Activated CD4-positive, alpha-beta memory T cell treated with anti-CD3 and anti-CD28 coated beads for 36 hours (primary cell): Measurements from ENCODE around the gene VEZT. TPM values are rescaled to one million over a fixed set of nuclear protein-coding genes. Genes with fewer than 3 reads are reported as not detected.

ENCODE experiments used
- CTCF ChIA-PET: fragments of 350-600 bp; sonication (Branson Sonifier 250); formaldehyde crosslinking; loops from one replicate; lab custom pipeline; 2021; ENCODE audit warnings: antibody characterized with exemption, inconsistent platforms; lab: Charles Lee
- POLR2A ChIA-PET: fragments of 350-600 bp; sonication (Branson Sonifier 250); formaldehyde crosslinking; loops from one replicate; lab custom pipeline; 2021; ENCODE audit warnings: antibody characterized with exemption; lab: Charles Lee
- DNase-seq: peaks from one replicate; pipeline ENCODE4 v3.0.0-alpha.2; 2020
- H3K27ac Mint-ChIP-seq: one replicate; pipeline ENCODE4 v1.8.0; 2021; ENCODE audit warnings: mixed read lengths
- H3K27me3 Mint-ChIP-seq: one replicate; pipeline ENCODE4 v1.8.0; 2021; ENCODE audit warnings: mixed read lengths
- H3K36me3 Mint-ChIP-seq: one replicate; pipeline ENCODE4 v1.8.0; 2021; ENCODE audit warnings: mixed read lengths
- H3K4me1 Mint-ChIP-seq: one replicate; pipeline ENCODE4 v1.8.0; 2021; ENCODE audit warnings: low read depth, mixed read lengths
- H3K4me3 Mint-ChIP-seq: one replicate; pipeline ENCODE4 v1.8.0; 2021; ENCODE audit warnings: mild to moderate bottlenecking, mixed read lengths
- H3K9me3 Mint-ChIP-seq: one replicate; pipeline ENCODE4 v1.8.0; 2021; ENCODE audit warnings: mixed read lengths
- intact Hi-C: fragments of 100-400 bp; cut with micrococcal nuclease; formaldehyde crosslinking; loops from one replicate; pipeline ENCODE4 v1.15.1; 2023
- total RNA-seq, 2 experiments: library from RNA; stranded (reverse); gene quantifications; one replicate each; pipeline ENCODE4 v1.2.3, GENCODE V29; 2021

VEZT gene, protein sequence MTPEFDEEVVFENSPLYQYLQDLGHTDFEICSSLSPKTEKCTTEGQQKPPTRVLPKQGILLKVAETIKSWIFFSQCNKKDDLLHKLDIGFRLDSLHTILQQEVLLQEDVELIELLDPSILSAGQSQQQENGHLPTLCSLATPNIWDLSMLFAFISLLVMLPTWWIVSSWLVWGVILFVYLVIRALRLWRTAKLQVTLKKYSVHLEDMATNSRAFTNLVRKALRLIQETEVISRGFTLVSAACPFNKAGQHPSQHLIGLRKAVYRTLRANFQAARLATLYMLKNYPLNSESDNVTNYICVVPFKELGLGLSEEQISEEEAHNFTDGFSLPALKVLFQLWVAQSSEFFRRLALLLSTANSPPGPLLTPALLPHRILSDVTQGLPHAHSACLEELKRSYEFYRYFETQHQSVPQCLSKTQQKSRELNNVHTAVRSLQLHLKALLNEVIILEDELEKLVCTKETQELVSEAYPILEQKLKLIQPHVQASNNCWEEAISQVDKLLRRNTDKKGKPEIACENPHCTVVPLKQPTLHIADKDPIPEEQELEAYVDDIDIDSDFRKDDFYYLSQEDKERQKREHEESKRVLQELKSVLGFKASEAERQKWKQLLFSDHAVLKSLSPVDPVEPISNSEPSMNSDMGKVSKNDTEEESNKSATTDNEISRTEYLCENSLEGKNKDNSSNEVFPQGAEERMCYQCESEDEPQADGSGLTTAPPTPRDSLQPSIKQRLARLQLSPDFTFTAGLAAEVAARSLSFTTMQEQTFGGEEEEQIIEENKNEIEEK
- total RNA-seq, result 10 to 100 TPM; 50.7 to 54.4 TPM

DNA sequence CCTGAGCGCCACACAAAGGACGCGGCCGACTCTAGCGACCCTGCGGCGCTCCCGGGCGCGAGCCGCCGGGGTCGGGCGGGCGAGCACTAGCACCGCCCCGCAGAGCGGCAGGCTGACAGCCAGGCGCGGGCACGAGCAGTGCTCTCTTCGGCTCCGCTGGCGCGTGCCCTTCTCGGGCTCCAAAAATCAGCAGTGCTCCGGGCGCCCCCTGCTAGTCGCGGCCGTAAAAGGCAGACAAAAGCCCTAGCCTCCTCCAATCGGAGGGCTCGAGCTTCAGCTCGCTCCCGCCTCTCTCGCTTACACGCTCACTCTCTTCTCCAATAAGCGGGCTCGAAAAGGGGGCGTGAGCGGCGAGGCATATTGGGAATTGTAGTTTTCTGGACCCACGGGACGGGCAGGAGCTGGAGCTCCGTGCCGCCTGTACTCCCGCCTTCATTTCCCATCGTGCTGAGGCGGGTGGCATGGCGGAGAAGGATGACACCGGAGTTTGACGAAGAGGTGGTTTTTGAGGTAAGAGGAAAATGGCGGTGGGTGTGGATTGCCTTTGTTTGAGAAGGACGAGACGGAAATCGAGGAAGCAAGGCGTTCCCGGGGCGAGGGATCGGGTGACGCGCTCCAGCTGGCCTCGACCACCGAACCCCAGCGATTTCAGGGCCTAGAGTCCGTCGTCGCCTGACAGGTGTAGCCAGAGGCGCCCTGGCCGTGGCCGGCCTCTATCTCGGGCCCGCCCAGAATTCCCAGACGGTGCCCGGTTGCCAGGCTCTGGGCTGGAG, at the start of gene VEZT, which contains the start of gene FGD6:
VEZT (plus strand) TSS at position 431 of the 773 bp plus-strand sequence; CDS start at position 475, 44 bp downstream.
FGD6 (minus strand) TSS at position 91 of the 773 bp plus-strand sequence. CDS start 227 bp downstream, outside the sequence.
- intact Hi-C loops, result loop anchor here (1.0 to 5.0 kb wide), 11 partner anchors 100 to 1010 kb away; partner anchors contain the start of genes LTA4H, METAP2, NDUFA12 and NR2C1
- POLR2A ChIA-PET, result interaction anchor here (0.6 to 2.2 kb wide), 7 partner anchors 30 to 725 kb away, joined by 3 to 16 read pairs (median 5); partner anchors contain the start of genes AMDHD1, CCDC38, METAP2 and NR2C1
- peaks cover 35% of the 10 kb centered on the region for H3K4me1 Mint-ChIP-seq
- H3K27me3 Mint-ChIP-seq, result no peaks in the 10 kb centered on the region
- no peaks in the 10 kb centered on the region for H3K9me3 Mint-ChIP-seq
- H3K36me3 Mint-ChIP-seq, result peaks cover 3% of the 10 kb centered on the region
- H3K4me3 Mint-ChIP-seq, result peak within 1 kb of the TSS; percentile 89
- DNase-seq, result peak; percentile 99
- peak within 1 kb of the TSS; percentile 95 for H3K27ac Mint-ChIP-seq
- CTCF ChIA-PET, result interaction anchor here (0.6 to 1.8 kb wide), 11 partner anchors 11 to 317 kb away, joined by 3 to 19 read pairs (median 4); partner anchors contain the start of genes METAP2 and NR2C1

DNA sequence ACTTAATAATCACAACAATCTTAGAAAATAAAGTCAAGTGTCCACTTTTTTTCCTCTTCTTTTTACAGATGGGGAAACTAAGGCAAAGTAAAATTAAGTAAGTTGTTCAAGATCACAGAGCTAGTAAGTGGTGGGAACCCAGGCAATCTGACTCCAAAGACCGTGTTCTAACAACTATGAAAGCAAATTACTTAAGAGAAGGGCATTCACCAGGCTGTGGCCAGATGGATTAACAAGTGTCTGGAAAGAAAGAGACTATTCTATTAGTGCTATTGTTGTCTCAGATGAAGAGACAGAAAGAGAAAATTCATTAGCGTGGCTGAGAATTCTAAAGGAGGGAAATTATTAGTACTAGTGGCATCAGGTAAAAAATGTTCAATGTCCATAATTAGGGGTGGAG, 48.9 kb upstream of the VEZT start:
- no peak for DNase-seq
- Mint-ChIP-seq H3K4me1 (no peaks in the 10 kb centered on the region), H3K36me3 (no peaks in the 10 kb centered on the region), H3K27ac (no peak overlapping the region), H3K9me3 (no peaks in the 10 kb centered on the region), H3K4me3 (no peak overlapping the region), H3K27me3 (peaks cover 1% of the 10 kb centered on the region)
- ChIA-PET CTCF (no interaction called here), POLR2A (interaction anchor here (0.6 kb wide), 1 partner anchor 49 kb away, joined by 5 read pairs; the partner anchor contains the start of genes FGD6 and VEZT)
- intact Hi-C loops, result no loop called here

DNA sequence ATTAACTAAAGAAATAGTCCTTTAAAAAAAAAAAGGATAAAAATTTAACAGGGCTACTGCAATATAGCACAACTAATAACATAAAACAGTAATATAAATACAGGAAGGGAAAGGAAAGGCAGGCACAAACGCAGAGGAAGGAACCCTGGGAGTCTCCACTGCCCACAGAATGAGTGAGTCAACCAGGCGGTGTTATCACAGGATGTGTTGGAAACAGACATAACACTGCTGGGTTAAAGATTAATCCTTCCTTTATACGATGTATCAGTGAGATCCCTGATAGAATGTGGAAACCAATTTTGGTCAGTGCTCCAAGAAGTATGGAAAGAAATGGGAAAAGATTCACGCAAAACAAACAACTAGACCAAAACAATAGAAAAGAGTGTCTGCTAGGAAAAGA, 48.2 kb upstream of the VEZT start:
- peaks cover 1% of the 10 kb centered on the region for H3K27me3 Mint-ChIP-seq
- H3K4me3 Mint-ChIP-seq, result no peak overlapping the region
- H3K27ac Mint-ChIP-seq, result no peak overlapping the region
- ChIA-PET POLR2A (no interaction called here), CTCF (no interaction called here)
- intact Hi-C loops, result no loop called here
- H3K9me3 Mint-ChIP-seq, result no peaks in the 10 kb centered on the region
- no peaks in the 10 kb centered on the region for H3K4me1 Mint-ChIP-seq
- DNase-seq, result no peak
- no peaks in the 10 kb centered on the region for H3K36me3 Mint-ChIP-seq

DNA sequence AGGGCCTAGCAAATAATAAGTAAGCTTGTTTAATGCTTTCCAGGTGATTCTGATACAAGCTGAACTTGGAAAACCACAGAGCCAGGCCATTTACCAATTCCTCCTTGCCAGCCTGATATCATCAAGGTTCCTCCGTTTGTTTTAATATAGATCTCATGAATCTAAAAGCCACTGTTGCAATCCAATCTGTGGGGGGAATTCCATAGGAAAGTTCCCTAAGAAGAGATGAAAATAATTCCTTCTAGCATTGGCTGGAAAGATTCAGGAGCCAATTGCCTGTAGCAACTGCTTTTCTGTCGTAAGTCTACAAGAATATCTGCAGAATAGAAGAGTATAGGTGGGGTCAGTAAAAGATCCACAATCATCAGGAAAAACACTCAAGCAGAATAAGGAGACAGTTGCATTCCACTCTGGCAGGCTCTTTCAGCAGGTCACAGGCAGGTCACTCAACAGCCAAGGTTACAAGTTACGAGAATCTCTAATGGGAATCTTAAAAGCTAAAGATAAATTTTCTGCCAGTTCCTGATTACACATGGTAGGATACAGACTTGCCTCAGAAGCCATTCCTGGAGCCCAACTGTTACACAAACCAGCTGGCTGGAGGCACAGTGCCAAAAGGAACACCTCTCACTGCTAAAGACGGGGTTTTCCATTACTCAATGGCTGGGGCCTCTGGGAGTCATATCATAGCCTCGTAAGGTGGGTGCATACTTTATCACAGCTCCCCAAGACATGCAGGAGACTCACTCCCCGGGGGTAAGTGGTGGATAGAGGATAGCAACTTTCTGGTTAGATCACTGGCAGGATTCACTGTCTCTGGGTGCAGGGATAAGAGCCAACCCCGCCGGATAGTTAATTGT, 44.0 kb upstream of the VEZT start:
- DNase-seq, result no peak
- Mint-ChIP-seq H3K36me3 (no peaks in the 10 kb centered on the region), H3K4me3 (no peak overlapping the region), H3K27ac (no peak overlapping the region), H3K9me3 (no peaks in the 10 kb centered on the region), H3K27me3 (peaks cover 3% of the 10 kb centered on the region), H3K4me1 (no peaks in the 10 kb centered on the region)
- intact Hi-C loops, result no loop called here
- POLR2A ChIA-PET, result no interaction called here
- CTCF ChIA-PET, result interaction anchor here (1.8 kb wide), 1 partner anchor 9 kb away, joined by 6 read pairs; no protein-coding TSS in a partner anchor

DNA sequence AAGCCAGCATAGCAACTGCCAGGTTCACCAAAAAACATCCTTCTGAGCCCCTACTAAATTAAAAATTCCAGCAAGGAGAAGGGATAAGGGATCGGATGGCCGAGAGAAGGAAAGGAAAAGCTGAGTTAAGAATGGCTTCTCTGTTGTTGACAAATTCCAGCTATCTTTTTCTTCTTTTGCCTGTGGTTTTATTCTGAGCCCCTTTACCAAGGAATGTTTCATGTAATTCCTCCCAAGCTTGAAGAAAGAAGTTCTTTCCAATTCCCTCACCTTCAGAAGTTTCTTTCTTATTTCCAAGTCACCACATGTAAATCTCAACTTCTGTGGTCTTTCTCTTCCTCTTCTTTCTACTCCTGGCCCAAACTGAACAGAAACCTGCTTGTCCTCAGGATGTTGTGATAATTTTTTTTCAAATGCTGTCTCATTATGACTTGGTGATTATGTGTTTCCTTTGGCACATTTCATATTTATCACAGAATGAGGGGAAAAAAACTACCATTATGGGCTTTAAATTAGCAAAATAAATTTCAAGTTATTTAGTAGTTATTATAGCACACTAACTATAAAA, 40.3 kb upstream of the VEZT start:
- Mint-ChIP-seq H3K36me3 (no peaks in the 10 kb centered on the region), H3K4me1 (no peaks in the 10 kb centered on the region), H3K27ac (no peak overlapping the region), H3K4me3 (no peak overlapping the region), H3K27me3 (peaks cover 2% of the 10 kb centered on the region), H3K9me3 (no peaks in the 10 kb centered on the region)
- DNase-seq, result no peak
- ChIA-PET CTCF (no interaction called here), POLR2A (no interaction called here)
- intact Hi-C loops, result no loop called here

DNA sequence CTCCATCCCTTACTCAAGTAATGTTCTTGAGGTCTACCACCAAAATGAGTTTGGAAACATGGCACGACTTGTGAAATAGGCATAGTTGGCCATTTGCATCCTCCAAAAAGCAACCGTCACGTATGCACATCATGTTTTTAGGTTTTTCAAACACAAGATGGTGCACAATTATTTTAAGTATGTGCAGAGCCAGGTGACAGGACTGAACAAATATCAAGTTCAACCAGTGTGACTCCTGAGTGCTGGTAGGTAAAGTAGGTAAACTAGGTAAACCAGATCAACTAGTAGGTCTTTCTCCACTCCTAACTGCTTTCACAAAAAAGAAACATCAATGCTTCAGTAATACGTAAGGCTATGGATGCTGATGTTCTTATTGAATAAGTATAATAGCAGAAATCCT, 39.5 kb upstream of the VEZT start:
- Mint-ChIP-seq H3K4me1 (peaks cover 3% of the 10 kb centered on the region), H3K27ac (no peak overlapping the region)
- DNase-seq, result no peak

DNA sequence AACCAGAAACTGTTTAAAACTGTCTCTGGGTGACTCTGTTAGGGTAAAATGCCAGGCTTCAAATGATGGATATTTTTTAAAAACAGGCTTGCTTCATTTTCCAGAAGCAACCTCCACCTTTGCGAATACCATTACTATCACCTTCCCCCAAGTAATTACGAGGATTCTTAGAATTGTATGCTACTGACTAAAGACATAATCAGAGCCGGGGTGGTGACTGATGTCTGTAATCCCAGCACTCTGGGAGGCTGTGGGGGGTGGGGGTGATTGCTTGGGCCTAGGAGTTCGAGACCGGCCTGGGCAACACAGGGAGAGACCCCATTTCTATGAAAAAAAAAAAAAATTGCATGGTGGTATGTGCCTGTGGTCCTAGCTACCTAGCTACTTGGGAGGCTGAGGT, 38.6 kb upstream of the VEZT start:
- Mint-ChIP-seq H3K4me1 (peaks cover 3% of the 10 kb centered on the region), H3K4me3 (no peak overlapping the region), H3K27ac (no peak overlapping the region), H3K36me3 (no peaks in the 10 kb centered on the region), H3K27me3 (peaks cover 2% of the 10 kb centered on the region), H3K9me3 (no peaks in the 10 kb centered on the region)
- CTCF ChIA-PET, result no interaction called here
- POLR2A ChIA-PET, result no interaction called here
- no peak for DNase-seq
- intact Hi-C loops, result no loop called here

More for the DNA sequence above, 39.5 kb upstream of the VEZT start:
- Mint-ChIP-seq H3K9me3 (no peaks in the 10 kb centered on the region), H3K4me3 (no peak overlapping the region), H3K36me3 (no peaks in the 10 kb centered on the region), H3K27me3 (peaks cover 2% of the 10 kb centered on the region)
- CTCF ChIA-PET, result no interaction called here
- intact Hi-C loops, result no loop called here
- POLR2A ChIA-PET, result no interaction called here

DNA sequence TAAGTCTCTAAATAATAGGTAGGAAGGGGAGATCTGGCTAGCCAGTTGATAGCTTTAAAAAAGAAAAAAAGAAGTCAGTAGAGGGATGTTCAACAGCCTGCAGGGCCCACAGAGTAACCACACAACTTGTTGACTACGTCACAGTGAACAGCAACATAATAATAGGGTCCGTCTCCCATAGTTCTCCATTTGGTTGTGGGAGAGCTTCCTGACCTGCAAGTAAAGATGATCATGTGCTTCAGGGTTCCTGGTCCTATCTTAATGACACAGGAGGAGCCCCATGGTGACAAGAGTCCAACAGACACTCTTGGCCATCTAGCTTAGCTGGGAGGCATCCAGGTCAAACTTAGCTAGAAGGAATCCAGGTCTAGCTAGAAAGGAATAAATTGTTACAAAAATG, 36.5 kb upstream of the VEZT start:
- Mint-ChIP-seq H3K27me3 (peaks cover 2% of the 10 kb centered on the region), H3K36me3 (no peaks in the 10 kb centered on the region), H3K9me3 (no peaks in the 10 kb centered on the region), H3K27ac (no peak overlapping the region), H3K4me3 (no peak overlapping the region), H3K4me1 (peaks cover 3% of the 10 kb centered on the region)
- intact Hi-C loops, result no loop called here
- ChIA-PET CTCF (no interaction called here), POLR2A (no interaction called here)
- DNase-seq, result no peak

DNA sequence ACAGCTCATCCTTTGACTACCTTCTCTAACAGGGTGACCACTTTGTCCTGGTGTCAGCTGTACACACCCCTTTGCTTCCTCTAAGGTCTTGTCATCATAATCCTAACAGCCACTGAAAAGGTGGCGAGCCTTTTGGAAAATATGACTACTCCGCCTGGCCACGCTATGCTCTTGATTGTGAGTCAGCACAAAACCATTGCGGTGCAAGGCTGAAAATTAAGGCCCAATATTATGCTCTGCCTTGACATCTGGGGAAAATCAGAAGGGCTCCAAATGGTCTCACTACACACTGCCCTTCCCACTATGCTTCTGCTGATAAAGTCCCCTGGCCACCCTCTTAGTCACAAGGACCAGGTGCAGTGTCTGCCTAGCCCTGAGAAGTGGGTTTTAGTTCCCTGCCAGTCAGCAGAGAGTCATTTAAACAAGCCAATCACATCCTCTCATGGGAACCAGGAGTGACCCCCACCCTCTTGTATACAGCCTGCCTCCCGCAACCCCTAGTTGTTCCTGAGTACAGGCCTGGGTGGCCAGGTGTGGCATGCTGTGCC, 34.7 kb upstream of the VEZT start:
- H3K36me3 Mint-ChIP-seq, result no peaks in the 10 kb centered on the region
- peaks cover 3% of the 10 kb centered on the region for H3K4me1 Mint-ChIP-seq
- no peak overlapping the region for H3K4me3 Mint-ChIP-seq
- DNase-seq, result peak; percentile 45
- intact Hi-C loops, result no loop called here
- no peaks in the 10 kb centered on the region for H3K27me3 Mint-ChIP-seq
- ChIA-PET POLR2A (no interaction called here), CTCF (no interaction called here)
- H3K27ac Mint-ChIP-seq, result no peak overlapping the region
- no peaks in the 10 kb centered on the region for H3K9me3 Mint-ChIP-seq

DNA sequence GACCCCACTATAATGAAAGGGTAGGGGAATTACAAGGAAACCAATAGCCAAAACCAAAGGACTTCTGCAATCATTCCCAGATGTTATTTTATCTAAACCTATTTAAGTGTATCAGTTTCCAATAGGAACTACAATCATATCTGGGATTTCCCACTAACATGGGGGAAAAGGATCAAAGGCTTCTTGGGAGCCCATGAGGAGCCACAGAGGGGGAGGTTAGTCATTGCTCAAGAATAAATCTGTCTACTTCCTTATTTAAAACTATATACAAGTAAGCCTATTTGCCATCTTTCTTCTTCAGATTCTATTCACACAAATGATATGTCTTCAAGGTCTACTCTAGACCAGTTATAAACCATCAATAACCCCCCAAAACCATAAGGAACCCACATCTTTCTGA, 33.5 kb upstream of the VEZT start:
- no peaks in the 10 kb centered on the region for H3K27me3 Mint-ChIP-seq
- no peak overlapping the region for H3K27ac Mint-ChIP-seq
- no peaks in the 10 kb centered on the region for H3K36me3 Mint-ChIP-seq
- ChIA-PET CTCF (no interaction called here), POLR2A (no interaction called here)
- H3K9me3 Mint-ChIP-seq, result no peaks in the 10 kb centered on the region
- H3K4me1 Mint-ChIP-seq, result peaks cover 3% of the 10 kb centered on the region
- H3K4me3 Mint-ChIP-seq, result no peak overlapping the region
- no peak for DNase-seq
- intact Hi-C loops, result no loop called here
